GM23338 (cell line): ENCODE measurements around the gene TTC23. TPM values are rescaled to one million over a fixed set of nuclear protein-coding genes. Genes with fewer than 3 reads are reported as not detected.

Source experiments
- CREB1 ChIP-seq: fragments of 250-450 bp; sonication (Bioruptor Pico); IDR thresholded peaks from 2 replicates; pipeline ENCODE4 v1.5.0; 2020; ENCODE audit warnings: low read depth, mild to moderate bottlenecking, moderate library complexity
- EZH2 ChIP-seq: fragments of 200-600 bp; sonication (generic); IDR thresholded peaks from one replicate; pipeline ENCODE4 v1.8.0; 2017; ENCODE audit warnings: antibody characterized with exemption, mild to moderate bottlenecking, low read depth; ENCODE audit not compliant: unreplicated experiment
- EZH2phosphoT487 ChIP-seq: fragments of 200-600 bp; sonication (generic); IDR thresholded peaks from one replicate; pipeline ENCODE4 v1.8.1; 2018; ENCODE audit warnings: antibody characterized with exemption; ENCODE audit not compliant: unreplicated experiment
- JUNB ChIP-seq: IDR thresholded peaks from one replicate; pipeline ENCODE4 v1.6.1; 2016; ENCODE audit warnings: antibody characterized with exemption; ENCODE audit not compliant: unreplicated experiment
- NANOG ChIP-seq: IDR thresholded peaks from 2 replicates; pipeline ENCODE4 v1.6.1; 2016; ENCODE audit warnings: antibody characterized with exemption, borderline replicate concordance
- REST ChIP-seq: IDR thresholded peaks from one replicate; pipeline ENCODE4 v1.6.1; 2018; ENCODE audit warnings: antibody characterized with exemption; ENCODE audit not compliant: unreplicated experiment
- STAT1 ChIP-seq: IDR thresholded peaks from one replicate; pipeline ENCODE4 v1.6.1; 2016; ENCODE audit warnings: antibody characterized with exemption; ENCODE audit not compliant: unreplicated experiment
- ZNF114 ChIP-seq: fragments of 250-450 bp; sonication (Bioruptor Pico); IDR thresholded peaks from 2 replicates; pipeline ENCODE4 v1.5.0; 2020; ENCODE audit warnings: mild to moderate bottlenecking, moderate library complexity
- polyA plus RNA-seq: library from polyadenylated mRNA; unstranded; fragments of >200 nt; fragmentation: Nextera tagmentation; extraction: Ambion mirVana; gene quantifications from 2 replicates; pipeline ENCODE4 v1.2.1, GENCODE V29; 2016
- total RNA-seq: library from RNA; depleted of rRNA; stranded (reverse); fragments of >200 nt; shearing (Covaris generic); gene quantifications from 2 replicates; pipeline ENCODE4 v1.2.3, GENCODE V29; 2014
- TF ChIP-seq, protein P1 (sequence below): fragments of 250-450 bp; sonication (Bioruptor Pico); IDR thresholded peaks from 2 replicates; pipeline ENCODE4 v1.5.0; 2020; ENCODE audit warnings: mild to moderate bottlenecking, moderate library complexity

Gene TTC23
- total and polyA plus RNA-seq, 2 experiments from 2014 or later: 6.3 to 25.2 TPM

GRCh38 chr15:99187936-99188335 is 61.4 kb downstream of the TTC23 start (continued):
- TF ChIP-seq, protein P1, sequence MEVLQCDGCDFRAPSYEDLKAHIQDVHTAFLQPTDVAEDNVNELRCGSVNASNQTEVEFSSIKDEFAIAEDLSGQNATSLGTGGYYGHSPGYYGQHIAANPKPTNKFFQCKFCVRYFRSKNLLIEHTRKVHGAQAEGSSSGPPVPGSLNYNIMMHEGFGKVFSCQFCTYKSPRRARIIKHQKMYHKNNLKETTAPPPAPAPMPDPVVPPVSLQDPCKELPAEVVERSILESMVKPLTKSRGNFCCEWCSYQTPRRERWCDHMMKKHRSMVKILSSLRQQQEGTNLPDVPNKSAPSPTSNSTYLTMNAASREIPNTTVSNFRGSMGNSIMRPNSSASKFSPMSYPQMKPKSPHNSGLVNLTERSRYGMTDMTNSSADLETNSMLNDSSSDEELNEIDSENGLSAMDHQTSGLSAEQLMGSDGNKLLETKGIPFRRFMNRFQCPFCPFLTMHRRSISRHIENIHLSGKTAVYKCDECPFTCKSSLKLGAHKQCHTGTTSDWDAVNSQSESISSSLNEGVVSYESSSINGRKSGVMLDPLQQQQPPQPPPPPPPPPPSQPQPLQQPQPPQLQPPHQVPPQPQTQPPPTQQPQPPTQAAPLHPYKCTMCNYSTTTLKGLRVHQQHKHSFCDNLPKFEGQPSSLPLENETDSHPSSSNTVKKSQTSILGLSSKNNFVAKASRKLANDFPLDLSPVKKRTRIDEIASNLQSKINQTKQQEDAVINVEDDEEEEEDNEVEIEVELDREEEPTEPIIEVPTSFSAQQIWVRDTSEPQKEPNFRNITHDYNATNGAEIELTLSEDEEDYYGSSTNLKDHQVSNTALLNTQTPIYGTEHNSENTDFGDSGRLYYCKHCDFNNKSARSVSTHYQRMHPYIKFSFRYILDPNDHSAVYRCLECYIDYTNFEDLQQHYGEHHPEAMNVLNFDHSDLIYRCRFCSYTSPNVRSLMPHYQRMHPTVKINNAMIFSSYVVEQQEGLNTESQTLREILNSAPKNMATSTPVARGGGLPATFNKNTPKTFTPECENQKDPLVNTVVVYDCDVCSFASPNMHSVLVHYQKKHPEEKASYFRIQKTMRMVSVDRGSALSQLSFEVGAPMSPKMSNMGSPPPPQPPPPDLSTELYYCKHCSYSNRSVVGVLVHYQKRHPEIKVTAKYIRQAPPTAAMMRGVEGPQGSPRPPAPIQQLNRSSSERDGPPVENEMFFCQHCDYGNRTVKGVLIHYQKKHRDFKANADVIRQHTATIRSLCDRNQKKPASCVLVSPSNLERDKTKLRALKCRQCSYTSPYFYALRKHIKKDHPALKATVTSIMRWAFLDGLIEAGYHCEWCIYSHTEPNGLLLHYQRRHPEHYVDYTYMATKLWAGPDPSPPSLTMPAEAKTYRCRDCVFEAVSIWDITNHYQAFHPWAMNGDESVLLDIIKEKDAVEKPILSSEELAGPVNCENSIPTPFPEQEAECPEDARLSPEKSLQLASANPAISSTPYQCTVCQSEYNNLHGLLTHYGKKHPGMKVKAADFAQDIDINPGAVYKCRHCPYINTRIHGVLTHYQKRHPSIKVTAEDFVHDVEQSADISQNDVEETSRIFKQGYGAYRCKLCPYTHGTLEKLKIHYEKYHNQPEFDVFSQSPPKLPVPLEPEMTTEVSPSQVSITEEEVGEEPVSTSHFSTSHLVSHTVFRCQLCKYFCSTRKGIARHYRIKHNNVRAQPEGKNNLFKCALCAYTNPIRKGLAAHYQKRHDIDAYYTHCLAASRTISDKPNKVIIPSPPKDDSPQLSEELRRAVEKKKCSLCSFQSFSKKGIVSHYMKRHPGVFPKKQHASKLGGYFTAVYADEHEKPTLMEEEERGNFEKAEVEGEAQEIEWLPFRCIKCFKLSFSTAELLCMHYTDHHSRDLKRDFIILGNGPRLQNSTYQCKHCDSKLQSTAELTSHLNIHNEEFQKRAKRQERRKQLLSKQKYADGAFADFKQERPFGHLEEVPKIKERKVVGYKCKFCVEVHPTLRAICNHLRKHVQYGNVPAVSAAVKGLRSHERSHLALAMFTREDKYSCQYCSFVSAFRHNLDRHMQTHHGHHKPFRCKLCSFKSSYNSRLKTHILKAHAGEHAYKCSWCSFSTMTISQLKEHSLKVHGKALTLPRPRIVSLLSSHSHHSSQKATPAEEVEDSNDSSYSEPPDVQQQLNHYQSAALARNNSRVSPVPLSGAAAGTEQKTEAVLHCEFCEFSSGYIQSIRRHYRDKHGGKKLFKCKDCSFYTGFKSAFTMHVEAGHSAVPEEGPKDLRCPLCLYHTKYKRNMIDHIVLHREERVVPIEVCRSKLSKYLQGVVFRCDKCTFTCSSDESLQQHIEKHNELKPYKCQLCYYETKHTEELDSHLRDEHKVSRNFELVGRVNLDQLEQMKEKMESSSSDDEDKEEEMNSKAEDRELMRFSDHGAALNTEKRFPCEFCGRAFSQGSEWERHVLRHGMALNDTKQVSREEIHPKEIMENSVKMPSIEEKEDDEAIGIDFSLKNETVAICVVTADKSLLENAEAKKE (CRISPR knock-in tag): no peak
- TF ChIP-seq ZNF114 (no peak), REST (no peak), STAT1 (no peak), NANOG (no peak), JUNB (no peak), EZH2 (no peak), CREB1 (CRISPR knock-in tag) (no peak), EZH2phosphoT487 (no peak)
